A549 (cell line): ENCODE results near the gene DNMT3B. TPM values are rescaled to one million over a fixed set of nuclear protein-coding genes. Genes with fewer than 3 reads are reported as not detected.

Source experiments
- ATAC-seq, 2 experiments: fragments of 200-7000 bp in 1 of 2; fragments of >200 bp in 1 of 2; cut with Nextera tagmentation in 1 of 2; cut with Tn5 transposase in 1 of 2; 3 replicates each; pipeline versions ENCODE4 v1.8.0 to v1.9.1; 2018 to 2020; ENCODE audit warnings: mild to moderate bottlenecking in 1 of 2, moderate library complexity in 1 of 2
- CTCF ChIA-PET: fragments of 300-600 bp; sonication (Branson Sonifier 250); formaldehyde crosslinking; extraction: SDS; loops from one replicate; lab custom pipeline; 2021; ENCODE audit warnings: antibody characterized with exemption, inconsistent platforms; lab: Yijun Ruan, JAX
- POLR2A ChIA-PET: fragments of 350-600 bp; formaldehyde crosslinking; extraction: SDS; loops from one replicate; lab custom pipeline; 2021; ENCODE audit warnings: antibody characterized with exemption, inconsistent platforms; lab: Yijun Ruan, JAX
- DNase-seq, 2 experiments: peaks; one replicate each; pipeline versions ENCODE4 v3.0.0 to v3.0.0-alpha.2; 2011 to 2016; ENCODE audit warnings: low read depth in 1 of 2, low spot score in 1 of 2
- FAIRE-seq: peaks from 2 replicates; lab custom pipeline; 2011; peaks lifted over from hg19 to GRCh38; lab: Jason Lieb, UNC
- H3K27ac ChIP-seq, 2 experiments: fragments of >200 bp; sonication (Bioruptor Twin); formaldehyde crosslinking; 3 replicates each; pipeline ENCODE4 v1.5.1; 2016 to 2017
- H3K4me1 ChIP-seq: fragments of >200 bp; sonication (Bioruptor Twin); formaldehyde crosslinking; 3 replicates; pipeline ENCODE4 v1.6.1; 2016
- H3K4me2 ChIP-seq: fragments of >200 bp; sonication (Bioruptor Twin); formaldehyde crosslinking; 3 replicates; pipeline ENCODE4 v1.6.1; 2016
- H3K4me3 ChIP-seq: fragments of >200 bp; sonication (Bioruptor Twin); formaldehyde crosslinking; 3 replicates; pipeline ENCODE4 v1.5.1; 2016
- H3K9me3 ChIP-seq: fragments of >200 bp; sonication (Bioruptor Twin); formaldehyde crosslinking; 3 replicates; pipeline ENCODE4 v1.6.1; 2016
- BHLHE40 ChIP-seq: IDR thresholded peaks from 2 replicates; pipeline ENCODE4 v1.6.1; 2012; ENCODE audit warnings: low read depth, low read length, inconsistent platforms
- CBX2 ChIP-seq: fragments of 200-600 bp; sonication (generic); IDR thresholded peaks from 2 replicates; pipeline ENCODE4 v1.6.1; 2016; ENCODE audit warnings: low read depth, mild to moderate bottlenecking, borderline replicate concordance
- CBX8 ChIP-seq: fragments of 200-600 bp; sonication (generic); IDR thresholded peaks from 2 replicates; pipeline ENCODE4 v1.6.1; 2016
- CEBPB ChIP-seq, 2 experiments: fragments of >200 bp in 1 of 2; sonication (Bioruptor Twin) in 1 of 2; formaldehyde crosslinking in 1 of 2; IDR thresholded peaks; 2 replicates each; pipeline ENCODE4 v1.6.1; 2012 to 2016
- EHF ChIP-seq: fragments of 250-450 bp; sonication (Bioruptor Pico); IDR thresholded peaks from 2 replicates; pipeline ENCODE4 v1.5.0; 2020; ENCODE audit warnings: mild to moderate bottlenecking
- EHMT2 ChIP-seq: fragments of 200-600 bp; sonication (generic); IDR thresholded peaks from 2 replicates; pipeline ENCODE4 v1.6.1; 2016; ENCODE audit warnings: antibody characterized with exemption, low read depth, mild to moderate bottlenecking, moderate library complexity
- FOSB ChIP-seq: fragments of 250-450 bp; sonication (Bioruptor Pico); IDR thresholded peaks from 2 replicates; pipeline ENCODE4 v1.5.0; 2020; ENCODE audit warnings: mild to moderate bottlenecking, moderate library complexity
- FOSL2 ChIP-seq, 2 experiments: fragments of 450-650 bp in 1 of 2; fragments of >200 bp in 1 of 2; sonication (Bioruptor Twin) in 1 of 2; formaldehyde crosslinking; IDR thresholded peaks; 2 replicates each; pipeline versions ENCODE4 v1.5.0 to v1.6.1; 2016 to 2020; ENCODE audit warnings: mild to moderate bottlenecking in 1 of 2, moderate library complexity in 1 of 2
- HOXB13 ChIP-seq: fragments of 250-450 bp; sonication (Bioruptor Pico); IDR thresholded peaks from 2 replicates; pipeline ENCODE4 v1.5.0; 2020; ENCODE audit warnings: low read depth, mild to moderate bottlenecking, moderate library complexity
- MAZ ChIP-seq: fragments of 150-350 bp; IDR thresholded peaks from 2 replicates; pipeline ENCODE4 v1.6.1; 2014; ENCODE audit warnings: antibody characterized with exemption, low read depth, low read length, borderline replicate concordance
- MYC ChIP-seq: IDR thresholded peaks from 2 replicates; pipeline ENCODE4 v1.6.1; 2012; ENCODE audit warnings: mild to moderate bottlenecking, inconsistent platforms, low read length, improper control_type of control experiment, borderline replicate concordance
- NFE2L2 ChIP-seq: fragments of 150-350 bp; conservative IDR thresholded peaks from 2 replicates; pipeline ENCODE4 v1.6.1; 2014; ENCODE audit warnings: low read length
- RARB ChIP-seq: fragments of 250-450 bp; sonication (Bioruptor Pico); IDR thresholded peaks from 2 replicates; pipeline ENCODE4 v1.8.0; 2021; ENCODE audit warnings: mild to moderate bottlenecking, moderate library complexity
- RCOR1 ChIP-seq: fragments of 150-350 bp; IDR thresholded peaks from 2 replicates; pipeline ENCODE4 v1.6.1; 2014; ENCODE audit warnings: antibody characterized with exemption, low read length, low read depth
- RNF2 ChIP-seq: fragments of 200-600 bp; sonication (generic); IDR thresholded peaks from 2 replicates; pipeline ENCODE4 v1.6.1; 2016; ENCODE audit warnings: low read depth, mild to moderate bottlenecking, antibody characterized with exemption, moderate library complexity, borderline replicate concordance
- SREBF2 ChIP-seq: fragments of 450-650 bp; IDR thresholded peaks from 2 replicates; pipeline ENCODE4 v1.6.1; 2014; ENCODE audit warnings: mild to moderate bottlenecking, moderate library complexity
- ZFP36 ChIP-seq: fragments of 450-650 bp; IDR thresholded peaks from 2 replicates; pipeline ENCODE4 v1.6.1; 2014; ENCODE audit warnings: borderline replicate concordance; ENCODE audit not compliant: partially characterized antibody
- ZNF302 ChIP-seq: fragments of 250-450 bp; sonication (Bioruptor Pico); IDR thresholded peaks from 2 replicates; pipeline ENCODE4 v1.9.0; 2021; ENCODE audit warnings: inconsistent platforms, mild to moderate bottlenecking, moderate library complexity
- ZSCAN20 ChIP-seq: fragments of 250-450 bp; sonication (Bioruptor Pico); IDR thresholded peaks from 2 replicates; pipeline ENCODE4 v1.8.0; 2022; ENCODE audit warnings: mild to moderate bottlenecking, moderate library complexity
- WGBS: methylation state at CpG from one replicate; pipeline ENCODE4 v1.1.6; 2017; ENCODE audit errors: missing lambda C conversion rate; 5-methylcytosine and 5-hydroxymethylcytosine counted together
- polyA plus RNA-seq, 4 experiments: library from polyadenylated mRNA; depleted of rRNA in 3 of 4; stranded (reverse); fragments of >200 nt; fragmentation: RNase III in 1 of 4; extraction: RNeasy Plus Mini Kit Qiagen cat#74134 plus additional on column Dnase treatment in 1 of 4; gene quantifications; 2 replicates in 3 of 4; 3 replicates in 1 of 4; pipeline ENCODE4 v1.2.3, GENCODE V29; 2011 to 2017
- TF ChIP-seq, protein P1 (sequence below): fragments of 450-650 bp; IDR thresholded peaks from 2 replicates; pipeline ENCODE4 v1.6.1; 2014; ENCODE audit warnings: antibody characterized with exemption
- TF ChIP-seq, protein P2 (sequence below): fragments of >200 bp; sonication (Bioruptor Twin); formaldehyde crosslinking; IDR thresholded peaks from 2 replicates; pipeline ENCODE4 v1.6.1; 2016
- TF ChIP-seq, protein P3 (sequence below): fragments of 250-450 bp; sonication (Bioruptor Pico); IDR thresholded peaks from 2 replicates; pipeline ENCODE4 v1.5.0; 2020; ENCODE audit warnings: low read depth, mild to moderate bottlenecking, moderate library complexity
- TF ChIP-seq, protein P4 (sequence below): IDR thresholded peaks from 2 replicates; pipeline ENCODE4 v1.6.1; 2012
- TF ChIP-seq, protein P5 (sequence below): fragments of >200 bp; sonication (Bioruptor Twin); formaldehyde crosslinking; IDR thresholded peaks from 3 replicates; pipeline ENCODE4 v1.5.1; 2016
- TF ChIP-seq, protein P6 (sequence below): fragments of 200-600 bp; sonication (generic); IDR thresholded peaks from 2 replicates; pipeline ENCODE4 v1.6.1; 2016; ENCODE audit warnings: antibody characterized with exemption, mild to moderate bottlenecking, moderate library complexity

The DNMT3B gene
- polyA plus RNA-seq, 2 of the 4 experiments (the other 2 are of a cell fraction), result 5.2 to 11.3 TPM

DNA sequence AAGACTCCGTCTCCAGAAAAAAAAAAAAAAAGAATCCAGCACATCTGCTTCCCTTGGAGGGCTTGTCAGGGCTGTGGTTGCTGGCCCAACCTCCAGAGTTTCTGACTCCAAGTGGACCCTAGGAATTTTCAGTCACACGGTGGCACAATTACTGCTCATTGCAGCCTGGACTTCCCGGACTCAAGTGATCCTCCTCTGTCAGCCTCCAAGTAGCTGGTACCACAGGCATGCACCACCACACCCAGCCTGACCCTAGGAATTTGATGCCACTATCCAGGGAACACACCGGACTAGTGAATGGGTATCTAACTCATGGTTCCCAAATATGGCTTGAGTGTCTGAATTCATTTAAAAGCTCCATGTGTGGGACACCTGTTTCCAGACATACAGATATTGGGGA lies 47.7 kb downstream of the DNMT3B start:
- Histone ChIP-seq H3K4me1 (no peaks in the 10 kb centered on the region), H3K4me3 (no peak overlapping the region), H3K4me2 (no peak overlapping the region), H3K27ac (no peak overlapping the region), H3K9me3 (no peaks in the 10 kb centered on the region)
- CTCF ChIA-PET, result interaction anchor here (1.0 to 2.5 kb wide), 2 partner anchors 11 to 20 kb away, joined by 3 to 11 read pairs; no protein-coding TSS in a partner anchor
- POLR2A ChIA-PET, result interaction anchor here (1.8 kb wide), 1 partner anchor 10 kb away, joined by 5 read pairs; the partner anchor contains the start of gene MAPRE1
- no peak for DNase-seq
- FAIRE-seq, result no peak
- TF ChIP-seq EHF (CRISPR knock-in tag) (no peak), CEBPB (IDR thresholded peaks at IDR 0.05) (no peak), ZNF302 (CRISPR knock-in tag) (no peak), SREBF2 (no peak)
- TF ChIP-seq, protein P1, sequence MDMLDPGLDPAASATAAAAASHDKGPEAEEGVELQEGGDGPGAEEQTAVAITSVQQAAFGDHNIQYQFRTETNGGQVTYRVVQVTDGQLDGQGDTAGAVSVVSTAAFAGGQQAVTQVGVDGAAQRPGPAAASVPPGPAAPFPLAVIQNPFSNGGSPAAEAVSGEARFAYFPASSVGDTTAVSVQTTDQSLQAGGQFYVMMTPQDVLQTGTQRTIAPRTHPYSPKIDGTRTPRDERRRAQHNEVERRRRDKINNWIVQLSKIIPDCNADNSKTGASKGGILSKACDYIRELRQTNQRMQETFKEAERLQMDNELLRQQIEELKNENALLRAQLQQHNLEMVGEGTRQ, result no peak
- TF ChIP-seq, protein P2, sequence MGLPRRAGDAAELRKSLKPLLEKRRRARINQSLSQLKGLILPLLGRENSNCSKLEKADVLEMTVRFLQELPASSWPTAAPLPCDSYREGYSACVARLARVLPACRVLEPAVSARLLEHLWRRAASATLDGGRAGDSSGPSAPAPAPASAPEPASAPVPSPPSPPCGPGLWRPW, result no peak
- TF ChIP-seq, protein P3, sequence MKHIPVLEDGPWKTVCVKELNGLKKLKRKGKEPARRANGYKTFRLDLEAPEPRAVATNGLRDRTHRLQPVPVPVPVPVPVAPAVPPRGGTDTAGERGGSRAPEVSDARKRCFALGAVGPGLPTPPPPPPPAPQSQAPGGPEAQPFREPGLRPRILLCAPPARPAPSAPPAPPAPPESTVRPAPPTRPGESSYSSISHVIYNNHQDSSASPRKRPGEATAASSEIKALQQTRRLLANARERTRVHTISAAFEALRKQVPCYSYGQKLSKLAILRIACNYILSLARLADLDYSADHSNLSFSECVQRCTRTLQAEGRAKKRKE (CRISPR knock-in tag), result no peak
- ATAC-seq, result no peak
- WGBS, result 95% methylated on average over 4 of the region's 4 CpGs

DNA sequence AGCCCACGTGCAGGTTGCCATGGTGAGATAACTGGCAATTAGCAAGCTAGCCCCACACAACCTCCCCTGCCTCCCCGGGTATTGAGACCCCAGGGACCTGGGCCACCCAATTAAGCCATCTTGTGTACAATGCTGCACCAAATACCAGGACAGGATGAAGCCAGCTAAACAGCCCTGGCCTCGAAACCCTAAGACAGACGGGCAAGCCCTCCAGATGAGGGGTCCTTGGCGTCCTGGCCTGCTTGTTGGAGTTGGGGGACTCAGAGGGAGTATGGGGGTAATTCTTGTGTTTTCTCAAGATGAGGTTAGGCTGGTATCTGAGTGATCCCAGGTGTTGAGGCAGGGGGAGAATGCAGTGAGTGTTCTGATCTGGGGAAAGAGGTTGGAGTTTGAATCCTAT lies 48.8 kb downstream of the DNMT3B start:
- ATAC-seq (no peak), FAIRE-seq (no peak), DNase-seq (no peak)
- ChIA-PET CTCF (interaction anchor here (2.5 kb wide), 1 partner anchor 21 kb away, joined by 11 read pairs; no protein-coding TSS in a partner anchor), POLR2A (interaction anchor here (1.8 kb wide), 1 partner anchor 9 kb away, joined by 5 read pairs; the partner anchor contains the start of gene MAPRE1)
- H3K9me3 ChIP-seq, result no peaks in the 10 kb centered on the region
- no peak overlapping the region for H3K27ac ChIP-seq
- no peak overlapping the region for H3K4me2 ChIP-seq
- WGBS, result 45% methylated on average over 4 of the region's 5 CpGs
- TF ChIP-seq EHF (CRISPR knock-in tag), result no peak
- no peak for TF ChIP-seq FOSB (CRISPR knock-in tag)
- TF ChIP-seq FOSL2 (IDR thresholded peaks at IDR 0.05), result no peak
- TF ChIP-seq FOSL2 (CRISPR knock-in tag; IDR thresholded peaks at IDR 0.05), result no peak
- no peak for TF ChIP-seq MAZ
- no peak for TF ChIP-seq ZSCAN20 (CRISPR knock-in tag)
- TF ChIP-seq RARB (CRISPR knock-in tag), result no peak
- H3K4me1 ChIP-seq, result no peaks in the 10 kb centered on the region
- no peak overlapping the region for H3K4me3 ChIP-seq

DNA sequence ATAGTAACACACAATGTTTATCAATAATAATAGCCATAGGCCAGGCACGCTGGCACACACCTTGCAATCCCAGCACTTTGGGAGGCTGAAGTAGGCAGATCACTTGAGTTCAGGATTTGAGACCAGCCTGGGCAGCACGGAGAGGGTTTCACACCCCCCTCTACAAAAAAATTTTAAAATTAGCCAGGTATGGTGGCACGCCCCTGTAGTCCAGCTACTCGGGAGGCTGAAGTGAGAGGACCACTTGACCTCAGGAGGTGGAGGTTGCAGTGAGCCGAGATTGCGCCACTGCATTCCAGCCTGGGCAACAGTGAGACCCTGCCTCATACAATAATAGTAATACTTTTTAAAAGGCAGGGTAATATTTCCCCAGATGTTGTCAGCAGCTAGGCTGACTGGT lies 49.7 kb downstream of the DNMT3B start:
- Histone ChIP-seq H3K4me3 (no peak overlapping the region), H3K4me2 (no peak overlapping the region), H3K4me1 (no peaks in the 10 kb centered on the region), H3K27ac (no peak overlapping the region), H3K9me3 (no peaks in the 10 kb centered on the region)
- FAIRE-seq (no peak), ATAC-seq (no peak), DNase-seq (no peak)
- CTCF ChIA-PET, result interaction anchor here (2.5 kb wide), 1 partner anchor 22 kb away, joined by 11 read pairs; no protein-coding TSS in a partner anchor
- 88% methylated on average over 6 of the region's 6 CpGs for WGBS
- POLR2A ChIA-PET, result no interaction called here
- TF ChIP-seq HOXB13 (no peak), EHF (CRISPR knock-in tag) (no peak), RCOR1 (no peak), EHMT2 (no peak), NFE2L2 (no peak), BHLHE40 (no peak), ZSCAN20 (CRISPR knock-in tag) (no peak), MYC (no peak), CBX8 (no peak), CBX2 (no peak), FOSL2 (IDR thresholded peaks at IDR 0.05) (no peak), FOSL2 (CRISPR knock-in tag; IDR thresholded peaks at IDR 0.05) (no peak), ZFP36 (no peak), RNF2 (no peak)
- TF ChIP-seq, protein P4, sequence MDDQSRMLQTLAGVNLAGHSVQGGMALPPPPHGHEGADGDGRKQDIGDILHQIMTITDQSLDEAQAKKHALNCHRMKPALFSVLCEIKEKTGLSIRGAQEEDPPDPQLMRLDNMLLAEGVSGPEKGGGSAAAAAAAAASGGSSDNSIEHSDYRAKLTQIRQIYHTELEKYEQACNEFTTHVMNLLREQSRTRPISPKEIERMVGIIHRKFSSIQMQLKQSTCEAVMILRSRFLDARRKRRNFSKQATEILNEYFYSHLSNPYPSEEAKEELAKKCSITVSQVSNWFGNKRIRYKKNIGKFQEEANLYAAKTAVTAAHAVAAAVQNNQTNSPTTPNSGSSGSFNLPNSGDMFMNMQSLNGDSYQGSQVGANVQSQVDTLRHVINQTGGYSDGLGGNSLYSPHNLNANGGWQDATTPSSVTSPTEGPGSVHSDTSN, result no peak
- TF ChIP-seq, protein P5, sequence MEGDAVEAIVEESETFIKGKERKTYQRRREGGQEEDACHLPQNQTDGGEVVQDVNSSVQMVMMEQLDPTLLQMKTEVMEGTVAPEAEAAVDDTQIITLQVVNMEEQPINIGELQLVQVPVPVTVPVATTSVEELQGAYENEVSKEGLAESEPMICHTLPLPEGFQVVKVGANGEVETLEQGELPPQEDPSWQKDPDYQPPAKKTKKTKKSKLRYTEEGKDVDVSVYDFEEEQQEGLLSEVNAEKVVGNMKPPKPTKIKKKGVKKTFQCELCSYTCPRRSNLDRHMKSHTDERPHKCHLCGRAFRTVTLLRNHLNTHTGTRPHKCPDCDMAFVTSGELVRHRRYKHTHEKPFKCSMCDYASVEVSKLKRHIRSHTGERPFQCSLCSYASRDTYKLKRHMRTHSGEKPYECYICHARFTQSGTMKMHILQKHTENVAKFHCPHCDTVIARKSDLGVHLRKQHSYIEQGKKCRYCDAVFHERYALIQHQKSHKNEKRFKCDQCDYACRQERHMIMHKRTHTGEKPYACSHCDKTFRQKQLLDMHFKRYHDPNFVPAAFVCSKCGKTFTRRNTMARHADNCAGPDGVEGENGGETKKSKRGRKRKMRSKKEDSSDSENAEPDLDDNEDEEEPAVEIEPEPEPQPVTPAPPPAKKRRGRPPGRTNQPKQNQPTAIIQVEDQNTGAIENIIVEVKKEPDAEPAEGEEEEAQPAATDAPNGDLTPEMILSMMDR, result no peak
- TF ChIP-seq, protein P6, sequence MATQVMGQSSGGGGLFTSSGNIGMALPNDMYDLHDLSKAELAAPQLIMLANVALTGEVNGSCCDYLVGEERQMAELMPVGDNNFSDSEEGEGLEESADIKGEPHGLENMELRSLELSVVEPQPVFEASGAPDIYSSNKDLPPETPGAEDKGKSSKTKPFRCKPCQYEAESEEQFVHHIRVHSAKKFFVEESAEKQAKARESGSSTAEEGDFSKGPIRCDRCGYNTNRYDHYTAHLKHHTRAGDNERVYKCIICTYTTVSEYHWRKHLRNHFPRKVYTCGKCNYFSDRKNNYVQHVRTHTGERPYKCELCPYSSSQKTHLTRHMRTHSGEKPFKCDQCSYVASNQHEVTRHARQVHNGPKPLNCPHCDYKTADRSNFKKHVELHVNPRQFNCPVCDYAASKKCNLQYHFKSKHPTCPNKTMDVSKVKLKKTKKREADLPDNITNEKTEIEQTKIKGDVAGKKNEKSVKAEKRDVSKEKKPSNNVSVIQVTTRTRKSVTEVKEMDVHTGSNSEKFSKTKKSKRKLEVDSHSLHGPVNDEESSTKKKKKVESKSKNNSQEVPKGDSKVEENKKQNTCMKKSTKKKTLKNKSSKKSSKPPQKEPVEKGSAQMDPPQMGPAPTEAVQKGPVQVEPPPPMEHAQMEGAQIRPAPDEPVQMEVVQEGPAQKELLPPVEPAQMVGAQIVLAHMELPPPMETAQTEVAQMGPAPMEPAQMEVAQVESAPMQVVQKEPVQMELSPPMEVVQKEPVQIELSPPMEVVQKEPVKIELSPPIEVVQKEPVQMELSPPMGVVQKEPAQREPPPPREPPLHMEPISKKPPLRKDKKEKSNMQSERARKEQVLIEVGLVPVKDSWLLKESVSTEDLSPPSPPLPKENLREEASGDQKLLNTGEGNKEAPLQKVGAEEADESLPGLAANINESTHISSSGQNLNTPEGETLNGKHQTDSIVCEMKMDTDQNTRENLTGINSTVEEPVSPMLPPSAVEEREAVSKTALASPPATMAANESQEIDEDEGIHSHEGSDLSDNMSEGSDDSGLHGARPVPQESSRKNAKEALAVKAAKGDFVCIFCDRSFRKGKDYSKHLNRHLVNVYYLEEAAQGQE, result no peak
